Mucosa of stomach (tissue), 1 donor: ENCODE results near the gene FXYD5.
"Not testable (repeated sequence)": the region's sequence is repeated elsewhere in the genome, so short reads cannot be mapped to it uniquely, and the experiment has no call there.

Source experiments
- H3K27me3 ChIP-seq: one replicate; pipeline ENCODE4 v1.7.0; 2013; ENCODE audit warnings: mild to moderate bottlenecking, low read length; ENCODE audit not compliant: control insufficient read depth, insufficient read depth
- H3K36me3 ChIP-seq: one replicate; pipeline ENCODE4 v1.7.0; 2013; ENCODE audit warnings: low read length; ENCODE audit not compliant: control insufficient read depth, insufficient read depth
- H3K4me1 ChIP-seq: one replicate; pipeline ENCODE4 v1.7.0; 2013; ENCODE audit warnings: mild to moderate bottlenecking, low read length; ENCODE audit not compliant: control insufficient read depth, insufficient read depth
- H3K4me3 ChIP-seq: one replicate; pipeline ENCODE4 v1.7.0; 2013; ENCODE audit warnings: low read length
- H3K9ac ChIP-seq: one replicate; pipeline ENCODE4 v1.7.0; 2013; ENCODE audit warnings: mild to moderate bottlenecking, low read length, moderate library complexity
- H3K9me3 ChIP-seq: one replicate; pipeline ENCODE4 v1.7.0; 2013; ENCODE audit warnings: mild to moderate bottlenecking, low read length, moderate library complexity; ENCODE audit not compliant: control insufficient read depth
- donor health status: Pancreatic carcinoma.

FXYD5 gene

GRCh38 chr19:35184267-35184666, 29.7 kb downstream of the FXYD5 start:
- Histone ChIP-seq H3K4me1 (no peaks in the 10 kb centered on the region), H3K4me3 (no peak overlapping the region), H3K27me3 (no peaks in the 10 kb centered on the region), H3K9ac (no peak overlapping the region), H3K36me3 (no peaks in the 10 kb centered on the region), H3K9me3 (no peaks in the 10 kb centered on the region)

GRCh38 chr19:35184884-35185283, 30.3 kb downstream of the FXYD5 start:
- no peak overlapping the region for H3K4me3 ChIP-seq
- no peak overlapping the region for H3K9ac ChIP-seq
- no peaks in the 10 kb centered on the region for H3K9me3 ChIP-seq
- H3K4me1 ChIP-seq: no peaks in the 10 kb centered on the region
- H3K36me3 ChIP-seq: no peaks in the 10 kb centered on the region
- H3K27me3 ChIP-seq: no peaks in the 10 kb centered on the region

GRCh38 chr19:35194012-35194984, 39.8 kb downstream of the FXYD5 start:
- Histone ChIP-seq H3K9ac (no peak overlapping the region), H3K4me1 (peaks cover 5% of the 10 kb centered on the region)

GRCh38 chr19:35195830-35196229, 41.3 kb downstream of the FXYD5 start:
- Histone ChIP-seq H3K36me3 (no peaks in the 10 kb centered on the region), H3K9ac (no peak overlapping the region), H3K27me3 (no peaks in the 10 kb centered on the region), H3K9me3 (no peaks in the 10 kb centered on the region), H3K4me3 (no peak overlapping the region), H3K4me1 (peaks cover 18% of the 10 kb centered on the region)

More at GRCh38 chr19:35194012-35194984, 39.8 kb downstream of the FXYD5 start:
- Histone ChIP-seq H3K4me3 (no peak overlapping the region), H3K9me3 (no peaks in the 10 kb centered on the region), H3K36me3 (no peaks in the 10 kb centered on the region), H3K27me3 (no peaks in the 10 kb centered on the region)

GRCh38 chr19:35196861-35197260, 42.3 kb downstream of the FXYD5 start:
- not testable (repeated sequence) for H3K9me3 ChIP-seq, H3K9ac ChIP-seq, H3K27me3 ChIP-seq, H3K36me3 ChIP-seq, H3K4me3 ChIP-seq
- peaks cover 18% of the 10 kb centered on the region for H3K4me1 ChIP-seq

GRCh38 chr19:35199481-35199880, 44.9 kb downstream of the FXYD5 start:
- Histone ChIP-seq H3K4me1 (peaks cover 18% of the 10 kb centered on the region), H3K27me3 (no peaks in the 10 kb centered on the region), H3K4me3 (no peak overlapping the region), H3K9me3 (no peaks in the 10 kb centered on the region), H3K9ac (no peak overlapping the region), H3K36me3 (no peaks in the 10 kb centered on the region)

- H3K9me3 ChIP-seq: no peaks in the 10 kb centered on the region
- H3K27me3 ChIP-seq: no peaks in the 10 kb centered on the region
- no peak overlapping the region for H3K9ac ChIP-seq
- no peak overlapping the region for H3K4me3 ChIP-seq
- H3K4me1 ChIP-seq: peaks cover 38% of the 10 kb centered on the region
- no peaks in the 10 kb centered on the region for H3K36me3 ChIP-seq
These were observed 48.5 kb downstream of the FXYD5 start for GRCh38 chr19:35202722-35203688.

GRCh38 chr19:35204799-35205732, 50.5 kb downstream of the FXYD5 start:
- no peak overlapping the region for H3K4me3 ChIP-seq
- H3K9ac ChIP-seq: no peak overlapping the region
- H3K27me3 ChIP-seq: no peaks in the 10 kb centered on the region
- H3K9me3 ChIP-seq: no peaks in the 10 kb centered on the region
- H3K36me3 ChIP-seq: no peaks in the 10 kb centered on the region
- H3K4me1 ChIP-seq: peaks cover 26% of the 10 kb centered on the region

- H3K9ac ChIP-seq: no peak overlapping the region
These were observed 51.3 kb downstream of the FXYD5 start for GRCh38 chr19:35205733-35206323.

GRCh38 chr19:35206379-35206778, 51.8 kb downstream of the FXYD5 start:
- Histone ChIP-seq H3K9me3 (no peaks in the 10 kb centered on the region), H3K4me1 (peaks cover 20% of the 10 kb centered on the region), H3K4me3 (no peak overlapping the region), H3K27me3 (no peaks in the 10 kb centered on the region), H3K9ac (no peak overlapping the region), H3K36me3 (no peaks in the 10 kb centered on the region)

More at GRCh38 chr19:35205733-35206323, 51.3 kb downstream of the FXYD5 start:
- no peaks in the 10 kb centered on the region for H3K36me3 ChIP-seq
- H3K9me3 ChIP-seq: no peaks in the 10 kb centered on the region
- peaks cover 20% of the 10 kb centered on the region for H3K4me1 ChIP-seq
- H3K4me3 ChIP-seq: no peak overlapping the region
- H3K27me3 ChIP-seq: no peaks in the 10 kb centered on the region

- H3K9me3 ChIP-seq: no peaks in the 10 kb centered on the region
- no peak overlapping the region for H3K4me3 ChIP-seq
- H3K4me1 ChIP-seq: peaks cover 20% of the 10 kb centered on the region
- no peaks in the 10 kb centered on the region for H3K27me3 ChIP-seq
- H3K9ac ChIP-seq: no peak overlapping the region
- H3K36me3 ChIP-seq: no peaks in the 10 kb centered on the region
These were observed 52.3 kb downstream of the FXYD5 start for GRCh38 chr19:35206855-35207254.
